Ectodermal cell (in vitro differentiated cells): ENCODE results near the gene RAD1.

Experiments used
- H3K27ac ChIP-seq: 2 replicates; pipeline ENCODE4 v1.7.0; 2013; ENCODE audit warnings: mild to moderate bottlenecking, low read depth, low read length; ENCODE audit not compliant: insufficient read depth, poor library complexity, severe bottlenecking
- H3K27me3 ChIP-seq: 2 replicates; pipeline ENCODE4 v1.7.0; 2013; ENCODE audit warnings: mild to moderate bottlenecking, low read length; ENCODE audit not compliant: insufficient read depth, control insufficient read depth, poor library complexity, severe bottlenecking
- H3K36me3 ChIP-seq: one replicate; pipeline ENCODE4 v1.7.0; 2013; ENCODE audit warnings: low read length; ENCODE audit not compliant: control insufficient read depth, insufficient read depth
- H3K4me1 ChIP-seq: one replicate; pipeline ENCODE4 v1.7.0; 2013; ENCODE audit warnings: low read length; ENCODE audit not compliant: control insufficient read depth, insufficient read depth
- H3K4me3 ChIP-seq: 2 replicates; pipeline ENCODE4 v1.7.0; 2013; ENCODE audit warnings: low read depth, low read length, control low read depth; ENCODE audit not compliant: insufficient read depth
- H3K9me3 ChIP-seq: 2 replicates; pipeline ENCODE4 v1.7.0; 2013; ENCODE audit warnings: mild to moderate bottlenecking, low read length, moderate library complexity; ENCODE audit not compliant: control insufficient read depth
- WGBS, 2 experiments: methylation state at CpG; one replicate each; pipeline ENCODE4 v1.1.7; 2013; ENCODE audit warnings: missing lambda C conversion rate in 2 of 2; 5-methylcytosine and 5-hydroxymethylcytosine counted together

The RAD1 gene

GRCh38 chr5:34895641-34896419, 19.5 kb downstream of the RAD1 start:
- no peak overlapping the region for H3K4me3 ChIP-seq
- H3K36me3 ChIP-seq = no peaks in the 10 kb centered on the region
- WGBS, 2 experiments = 91 to 94% methylated on average over 2 of the region's 2 CpGs

DNA sequence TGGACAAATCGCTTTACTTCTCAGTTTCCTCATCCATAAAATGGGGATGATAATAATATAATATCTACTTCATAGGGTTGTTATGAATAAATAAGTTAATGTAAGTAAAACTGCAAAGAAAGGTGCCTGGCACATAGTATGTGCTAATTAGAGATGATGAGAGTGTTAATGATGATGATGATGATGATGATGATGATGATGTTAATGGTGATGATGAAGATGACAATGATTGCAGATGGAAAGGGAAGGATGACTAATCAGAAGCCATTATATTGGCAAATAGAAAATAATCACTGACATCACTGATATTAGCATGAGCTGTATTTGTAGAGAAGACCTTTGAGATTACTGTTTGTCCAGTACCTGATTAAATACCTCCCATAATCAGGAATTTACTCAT, 20.6 kb downstream of the RAD1 start:
- WGBS, 2 experiments = no CpG with 5 or more reads among the region's 1 CpG
- H3K36me3 ChIP-seq = no peaks in the 10 kb centered on the region
- no peaks in the 10 kb centered on the region for H3K9me3 ChIP-seq

More at GRCh38 chr5:34895641-34896419, 19.5 kb downstream of the RAD1 start:
- H3K4me1 ChIP-seq = no peaks in the 10 kb centered on the region
- no peaks in the 10 kb centered on the region for H3K9me3 ChIP-seq
- H3K27me3 ChIP-seq = no peaks in the 10 kb centered on the region
- H3K27ac ChIP-seq = no peak overlapping the region

GRCh38 chr5:34892414-34892813, 22.9 kb downstream of the RAD1 start:
- no peaks in the 10 kb centered on the region for H3K9me3 ChIP-seq
- no peaks in the 10 kb centered on the region for H3K4me1 ChIP-seq
- no peaks in the 10 kb centered on the region for H3K27me3 ChIP-seq
- H3K36me3 ChIP-seq = no peaks in the 10 kb centered on the region
- H3K4me3 ChIP-seq = no peak overlapping the region
- 93 to 94% methylated on average over 6 of the region's 6 CpGs for WGBS, 2 experiments
- no peak overlapping the region for H3K27ac ChIP-seq

More for the DNA sequence above, 20.6 kb downstream of the RAD1 start:
- Histone ChIP-seq H3K4me3 (no peak overlapping the region), H3K4me1 (no peaks in the 10 kb centered on the region), H3K27me3 (no peaks in the 10 kb centered on the region), H3K27ac (no peak overlapping the region)

- Histone ChIP-seq H3K9me3 (no peaks in the 10 kb centered on the region), H3K27me3 (no peaks in the 10 kb centered on the region), H3K27ac (no peak overlapping the region), H3K4me1 (no peaks in the 10 kb centered on the region), H3K36me3 (no peaks in the 10 kb centered on the region), H3K4me3 (no peak overlapping the region)
- 93% methylated on average over 5 of the region's 5 CpGs for WGBS, 2 experiments
Measured at GRCh38 chr5:34891981-34892380, 23.3 kb downstream of the RAD1 start.

- Histone ChIP-seq H3K27me3 (no peaks in the 10 kb centered on the region), H3K9me3 (no peaks in the 10 kb centered on the region), H3K27ac (no peak overlapping the region), H3K36me3 (no peaks in the 10 kb centered on the region), H3K4me1 (no peaks in the 10 kb centered on the region), H3K4me3 (no peak overlapping the region)
- WGBS, 2 experiments = 94 to 95% methylated on average over 1 of the region's 1 CpG
Measured at GRCh38 chr5:34889394-34889793, 25.9 kb downstream of the RAD1 start.

- WGBS, 2 experiments = 96 to 99% methylated on average over 3 of the region's 3 CpGs
- Histone ChIP-seq H3K4me3 (no peak overlapping the region), H3K27ac (no peak overlapping the region), H3K27me3 (no peaks in the 10 kb centered on the region), H3K36me3 (no peaks in the 10 kb centered on the region), H3K9me3 (no peaks in the 10 kb centered on the region), H3K4me1 (no peaks in the 10 kb centered on the region)
Measured at GRCh38 chr5:34886392-34887119, 28.7 kb downstream of the RAD1 start.

DNA sequence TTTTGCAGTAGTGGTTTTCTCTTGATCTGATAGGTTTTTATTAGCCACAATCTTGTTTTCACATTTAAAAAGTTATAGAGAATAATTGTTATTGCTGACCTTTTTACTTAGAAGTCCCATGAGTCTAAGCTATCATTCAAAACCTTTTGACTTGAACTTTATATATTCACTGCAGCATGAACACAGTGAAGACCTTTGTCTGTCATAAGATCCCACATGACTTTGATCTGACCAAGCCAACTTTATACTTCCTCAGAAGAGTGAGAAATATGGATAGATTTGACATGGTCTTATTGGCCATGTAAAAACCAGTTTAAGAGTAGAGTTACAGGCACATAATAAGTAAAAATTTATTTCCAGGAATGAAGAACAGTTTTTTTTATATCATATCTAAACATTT, 34.1 kb downstream of the RAD1 start:
- H3K4me3 ChIP-seq = no peak overlapping the region
- H3K36me3 ChIP-seq = no peaks in the 10 kb centered on the region
- H3K4me1 ChIP-seq = no peaks in the 10 kb centered on the region
- H3K9me3 ChIP-seq = no peaks in the 10 kb centered on the region
- no peaks in the 10 kb centered on the region for H3K27me3 ChIP-seq
- H3K27ac ChIP-seq = no peak overlapping the region

- Histone ChIP-seq H3K4me3 (no peak overlapping the region), H3K9me3 (no peaks in the 10 kb centered on the region), H3K36me3 (no peaks in the 10 kb centered on the region), H3K27me3 (no peaks in the 10 kb centered on the region), H3K4me1 (no peaks in the 10 kb centered on the region), H3K27ac (no peak overlapping the region)
Measured at GRCh38 chr5:34876275-34876674, 39.0 kb downstream of the RAD1 start.

GRCh38 chr5:34870382-34870781, 44.9 kb downstream of the RAD1 start:
- H3K27ac ChIP-seq = no peak overlapping the region

GRCh38 chr5:34869256-34869655, 46.0 kb downstream of the RAD1 start:
- WGBS, 2 experiments = 100% methylated on average over 1 of the region's 1 CpG

More at GRCh38 chr5:34870382-34870781, 44.9 kb downstream of the RAD1 start:
- 80 to 100% methylated on average over 2 of the region's 2 CpGs for WGBS, 2 experiments
- Histone ChIP-seq H3K9me3 (no peaks in the 10 kb centered on the region), H3K27me3 (no peaks in the 10 kb centered on the region), H3K4me1 (no peaks in the 10 kb centered on the region), H3K36me3 (no peaks in the 10 kb centered on the region), H3K4me3 (no peak overlapping the region)

More at GRCh38 chr5:34869256-34869655, 46.0 kb downstream of the RAD1 start:
- Histone ChIP-seq H3K9me3 (no peaks in the 10 kb centered on the region), H3K36me3 (no peaks in the 10 kb centered on the region), H3K4me1 (no peaks in the 10 kb centered on the region), H3K27me3 (no peaks in the 10 kb centered on the region), H3K27ac (no peak overlapping the region), H3K4me3 (no peak overlapping the region)
